VCaP (cell line): ENCODE results near the gene KCNAB3.

Experiments used
- H3K27ac ChIP-seq: fragments of 450-650 bp; 2 replicates; pipeline ENCODE4 v1.5.1; 2017
- TF ChIP-seq, protein P1 (sequence below): fragments of 450-650 bp; conservative IDR thresholded peaks from 2 replicates; pipeline ENCODE4 v1.5.1; 2017; ENCODE audit warnings: mild to moderate bottlenecking, moderate library complexity

KCNAB3 gene

DNA sequence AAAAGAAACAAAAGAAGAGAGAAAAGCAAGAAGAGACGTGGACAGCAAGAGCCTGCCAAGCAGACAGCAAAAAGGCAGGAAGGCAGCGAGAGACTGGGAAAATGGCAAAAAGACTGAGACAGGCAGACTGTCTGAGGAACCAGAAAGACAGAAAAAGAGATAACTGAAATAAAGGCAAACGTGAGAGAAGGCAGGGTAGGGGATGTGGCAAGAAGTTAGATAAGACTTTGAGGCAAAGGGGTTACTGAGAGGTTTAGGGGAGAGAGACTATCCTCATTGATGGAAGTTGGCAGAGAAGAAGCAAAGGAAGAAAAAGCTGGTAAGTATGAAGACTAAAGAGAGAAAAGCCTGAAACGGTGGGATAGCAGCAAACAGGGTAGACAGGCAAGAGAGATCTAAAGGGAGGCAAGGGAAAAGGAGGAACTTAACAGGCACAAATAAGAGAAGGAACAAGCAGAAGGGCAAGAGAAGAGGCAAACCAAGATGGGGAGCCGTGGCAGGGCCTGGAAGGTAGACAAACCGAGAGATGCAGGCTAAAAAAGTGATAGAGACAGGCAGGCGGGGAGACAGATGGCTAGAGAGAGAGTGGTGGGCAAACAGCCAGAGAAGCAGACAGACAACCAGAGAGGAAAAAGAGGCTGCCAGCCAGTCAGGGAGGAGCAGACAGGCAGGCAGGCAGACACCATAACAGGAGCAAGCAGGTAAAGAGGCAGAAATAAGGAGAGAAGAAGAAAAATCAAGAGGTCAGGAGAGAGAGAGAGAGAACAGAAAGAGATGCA, 48.2 kb downstream of the KCNAB3 start:
- H3K27ac ChIP-seq, result peak overlapping the region; percentile 97
- TF ChIP-seq, protein P1, sequence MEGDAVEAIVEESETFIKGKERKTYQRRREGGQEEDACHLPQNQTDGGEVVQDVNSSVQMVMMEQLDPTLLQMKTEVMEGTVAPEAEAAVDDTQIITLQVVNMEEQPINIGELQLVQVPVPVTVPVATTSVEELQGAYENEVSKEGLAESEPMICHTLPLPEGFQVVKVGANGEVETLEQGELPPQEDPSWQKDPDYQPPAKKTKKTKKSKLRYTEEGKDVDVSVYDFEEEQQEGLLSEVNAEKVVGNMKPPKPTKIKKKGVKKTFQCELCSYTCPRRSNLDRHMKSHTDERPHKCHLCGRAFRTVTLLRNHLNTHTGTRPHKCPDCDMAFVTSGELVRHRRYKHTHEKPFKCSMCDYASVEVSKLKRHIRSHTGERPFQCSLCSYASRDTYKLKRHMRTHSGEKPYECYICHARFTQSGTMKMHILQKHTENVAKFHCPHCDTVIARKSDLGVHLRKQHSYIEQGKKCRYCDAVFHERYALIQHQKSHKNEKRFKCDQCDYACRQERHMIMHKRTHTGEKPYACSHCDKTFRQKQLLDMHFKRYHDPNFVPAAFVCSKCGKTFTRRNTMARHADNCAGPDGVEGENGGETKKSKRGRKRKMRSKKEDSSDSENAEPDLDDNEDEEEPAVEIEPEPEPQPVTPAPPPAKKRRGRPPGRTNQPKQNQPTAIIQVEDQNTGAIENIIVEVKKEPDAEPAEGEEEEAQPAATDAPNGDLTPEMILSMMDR, result no peak

DNA sequence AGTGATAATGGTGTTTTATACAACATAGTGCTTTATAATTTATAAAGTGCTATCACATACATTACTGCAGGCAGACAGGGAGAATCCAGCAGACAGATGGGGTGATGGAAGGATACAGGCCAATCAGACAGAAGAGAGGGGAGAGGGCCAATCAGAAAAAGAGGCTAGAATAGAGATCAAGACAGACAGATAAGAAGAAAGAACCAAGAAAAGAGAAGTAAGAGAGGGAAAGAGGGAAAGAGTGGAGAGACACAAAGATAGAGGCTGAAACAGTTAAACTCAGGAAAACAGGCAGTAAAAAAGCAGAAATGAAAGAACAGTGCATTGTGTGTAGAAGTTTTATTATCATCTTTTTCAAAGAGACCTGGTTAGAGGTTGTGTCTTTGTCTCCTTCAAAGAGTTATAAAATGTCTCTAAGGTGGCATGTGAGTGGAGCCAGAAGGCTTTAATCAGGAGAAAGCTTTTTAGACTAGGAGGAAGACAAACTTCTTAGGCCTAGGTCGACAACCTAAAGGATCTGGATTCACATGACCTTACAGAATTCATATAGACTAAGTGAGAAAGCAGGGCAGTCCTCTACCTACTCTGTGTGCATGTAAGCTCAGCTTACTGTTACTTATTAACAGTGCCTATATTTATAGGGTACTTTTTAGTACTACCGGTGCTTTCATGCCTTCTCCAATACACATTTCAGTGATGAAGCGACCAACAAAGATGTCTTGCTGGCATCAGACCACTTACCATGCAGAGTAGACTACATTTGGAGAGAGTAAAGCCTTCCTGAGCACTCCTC, 49.4 kb downstream of the KCNAB3 start:
- TF ChIP-seq, protein P1, result no peak
- peak overlapping the region; percentile 97 for H3K27ac ChIP-seq

DNA sequence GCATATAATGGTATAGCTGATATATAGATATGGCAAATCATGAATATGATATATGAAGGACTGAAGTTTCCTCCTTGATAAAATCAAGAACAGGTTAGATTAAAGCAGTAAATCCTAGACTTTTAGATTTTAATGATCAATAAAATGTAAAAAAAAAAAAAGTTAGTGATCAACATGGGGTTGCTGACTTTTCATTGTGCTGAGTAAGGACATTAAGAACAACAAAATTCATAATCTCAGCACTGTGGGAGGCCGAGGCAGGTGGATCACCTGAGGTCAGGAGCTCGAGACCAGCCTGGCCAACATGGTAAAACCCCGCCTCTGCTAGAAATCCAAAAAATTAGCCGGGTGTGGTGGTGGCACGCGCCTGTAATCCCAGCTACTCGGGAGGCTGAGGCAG, 51.4 kb downstream of the KCNAB3 start:
- no peak overlapping the region for H3K27ac ChIP-seq
- TF ChIP-seq, protein P1, result no peak

DNA sequence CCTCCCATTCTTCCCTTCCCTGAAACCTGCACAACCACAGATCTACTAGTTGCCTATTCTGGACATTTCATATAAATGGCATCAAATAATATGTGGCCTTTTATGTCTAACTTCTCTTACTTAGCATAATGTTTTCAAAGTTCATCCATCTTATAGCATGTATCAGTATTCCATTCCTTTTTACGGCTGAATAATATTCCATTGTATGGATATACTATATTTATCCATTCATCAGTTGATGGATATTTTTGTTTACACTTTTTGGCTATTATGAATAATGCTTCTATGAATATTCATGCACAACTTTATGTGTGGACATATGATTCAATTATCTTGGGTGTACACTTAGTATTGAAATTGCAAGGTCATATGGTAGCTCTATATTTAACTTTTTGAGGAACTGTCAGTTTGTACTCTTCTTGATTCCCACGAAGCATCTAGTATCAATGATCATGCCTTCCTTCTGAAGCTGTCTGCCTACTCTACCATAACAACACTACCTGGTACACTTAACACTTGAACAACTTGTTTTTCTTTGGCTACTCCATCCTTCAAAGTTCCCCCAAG, 53.8 kb downstream of the KCNAB3 start:
- TF ChIP-seq, protein P1, result no peak
- no peak overlapping the region for H3K27ac ChIP-seq

DNA sequence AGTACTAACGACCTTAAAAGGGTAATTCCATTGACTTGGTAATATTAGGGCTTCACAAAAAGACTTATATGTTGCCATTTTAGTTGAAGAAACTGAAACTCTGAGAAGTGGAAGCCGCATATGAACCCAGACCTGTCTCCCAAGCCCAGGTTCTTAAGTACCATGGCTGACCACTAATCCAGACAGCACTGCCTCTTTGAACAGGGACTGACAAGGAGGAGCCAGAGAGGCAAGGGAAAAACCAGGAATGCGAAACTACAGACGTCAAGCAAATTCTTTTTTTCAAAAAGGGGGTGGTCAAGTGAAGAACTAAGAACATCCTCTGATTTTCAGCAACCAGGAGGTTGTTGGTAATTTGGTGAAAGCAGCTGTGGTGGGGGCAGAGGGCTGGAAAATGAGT, 56.6 kb downstream of the KCNAB3 start:
- TF ChIP-seq, protein P1, result no peak
- no peak overlapping the region for H3K27ac ChIP-seq
